Measurements from ENCODE around the gene VDR.
"Not testable (repeated sequence)": the region's sequence is repeated elsewhere in the genome, so short reads cannot be mapped to it uniquely, and the experiment has no call there.

VDR gene

GRCh38 chr12:47812797-47813510 lies 91.8 kb downstream of the VDR start:
- DNase-seq (ENCODE audit: low read depth), result peak; percentile 90

GRCh38 chr12:47811581-47812484 lies 93.0 kb downstream of the VDR start:
- DNase-seq (ENCODE audit: low read depth), result no peak

- DNase-seq (ENCODE audit: low read depth), result no peak
Observed at GRCh38 chr12:47811072-47811396, 93.8 kb downstream of the VDR start.

- DNase-seq (ENCODE audit: low read depth), result not testable (repeated sequence)
Observed at GRCh38 chr12:47809518-47809917, 95.3 kb downstream of the VDR start.

- DNase-seq (ENCODE audit: low read depth), result no peak
Observed at GRCh38 chr12:47808574-47809365, 96.0 kb downstream of the VDR start.

- peak; percentile 74 for DNase-seq (ENCODE audit: low read depth)
Observed at GRCh38 chr12:47808050-47808449, 96.7 kb downstream of the VDR start.

GRCh38 chr12:47807338-47807737 lies 97.5 kb downstream of the VDR start:
- no peak for DNase-seq (ENCODE audit: low read depth)

- DNase-seq (ENCODE audit: low read depth), result no peak
Observed at GRCh38 chr12:47805417-47805816, 99.4 kb downstream of the VDR start.

- DNase-seq (ENCODE audit: low read depth), result no peak
Observed at GRCh38 chr12:47804171-47804570, 100.6 kb downstream of the VDR start.

GRCh38 chr12:47803191-47803875 lies 101.5 kb downstream of the VDR start:
- no peak for DNase-seq (ENCODE audit: low read depth)

- no peak for DNase-seq (ENCODE audit: low read depth)
Observed at GRCh38 chr12:47802312-47802711, 102.5 kb downstream of the VDR start.

GRCh38 chr12:47801904-47802246 lies 102.9 kb downstream of the VDR start:
- DNase-seq (ENCODE audit: low read depth), result no peak

- no peak for DNase-seq (ENCODE audit: low read depth)
Observed at GRCh38 chr12:47801170-47801903, 103.5 kb downstream of the VDR start.

GRCh38 chr12:47800582-47800981 lies 104.2 kb downstream of the VDR start:
- no peak for DNase-seq (ENCODE audit: low read depth)

- DNase-seq (ENCODE audit: low read depth), result no peak
Observed at GRCh38 chr12:47799357-47799955, 105.3 kb downstream of the VDR start.

GRCh38 chr12:47798382-47798948 lies 106.3 kb downstream of the VDR start:
- no peak for DNase-seq (ENCODE audit: low read depth)

- no peak for DNase-seq (ENCODE audit: low read depth)
Observed at GRCh38 chr12:47797441-47797840, 107.4 kb downstream of the VDR start.

GRCh38 chr12:47795814-47796411 lies 108.9 kb downstream of the VDR start:
- no peak for DNase-seq (ENCODE audit: low read depth)

GRCh38 chr12:47795121-47795813 lies 109.5 kb downstream of the VDR start:
- no peak for DNase-seq (ENCODE audit: low read depth)

- no peak for DNase-seq (ENCODE audit: low read depth)
Observed at GRCh38 chr12:47794679-47795078, 110.1 kb downstream of the VDR start.

All from activated T-cell treated with anti-CD3 and anti-CD28 coated beads for 24 hours (primary cell).